Prostate gland (tissue), 2 donors: Measurements from ENCODE around the gene SLC6A12. TPM values are rescaled to one million over a fixed set of nuclear protein-coding genes. Genes with fewer than 3 reads are reported as not detected.

Source experiments
- DNase-seq: peaks from one replicate; pipeline ENCODE4 v3.0.0-alpha.2; 2019; ENCODE audit warnings: low spot score
- H3K27ac ChIP-seq, 2 donors: fragments of 200-600 bp; sonication (generic); 2 replicates each; pipeline ENCODE4 v1.5.1; 2017 to 2019
- H3K27me3 ChIP-seq: fragments of 200-600 bp; sonication (generic); replicated peaks from 2 replicates; pipeline ENCODE4 v1.5.1; 2019; ENCODE audit not compliant: insufficient read depth
- H3K36me3 ChIP-seq, 2 donors: fragments of 200-600 bp; sonication (generic); 1 replicate in 1 of 2; 2 replicates in 1 of 2; pipeline versions ENCODE4 v1.5.1 to v1.8.1; 2017 to 2019
- H3K4me1 ChIP-seq: fragments of 200-600 bp; sonication (generic); replicated peaks from 2 replicates; pipeline ENCODE4 v1.5.1; 2019
- H3K4me3 ChIP-seq, 2 donors: fragments of 200-600 bp; sonication (generic); 2 replicates each; pipeline ENCODE4 v1.5.1; 2017 to 2019
- H3K9me3 ChIP-seq: fragments of 200-600 bp; sonication (generic); 2 replicates; pipeline ENCODE4 v1.5.1; 2017
- CTCF ChIP-seq, 4 experiments: fragments of 200-600 bp in 2 of 4; fragments of 450-650 bp in 2 of 4; sonication (generic) in 2 of 4; IDR thresholded peaks; 1 replicate in 3 of 4; 2 replicates in 1 of 4; pipeline ENCODE4 v1.5.1; 2016 to 2019; ENCODE audit warnings: antibody characterized with exemption in 4 of 4, mild to moderate bottlenecking in 2 of 4, moderate library complexity in 2 of 4
- POLR2A ChIP-seq: fragments of 450-650 bp; IDR thresholded peaks from one replicate; pipeline ENCODE4 v1.6.1; 2016; ENCODE audit warnings: antibody characterized with exemption, mild to moderate bottlenecking
- POLR2AphosphoS5 ChIP-seq: sonication (generic); formaldehyde crosslinking; IDR thresholded peaks from one replicate; pipeline ENCODE4 v1.6.1; 2017; ENCODE audit warnings: antibody characterized with exemption
- WGBS: methylation state at CpG from one replicate; pipeline ENCODE4 v1.1.5; 2018; 5-methylcytosine and 5-hydroxymethylcytosine counted together
- intact Hi-C: fragments of 100-400 bp; cut with DNase I; formaldehyde crosslinking; loops from one replicate; pipeline ENCODE4 v1.14.2; 2022
- total RNA-seq, 2 donors: library from RNA; depleted of rRNA; stranded (reverse); fragments of >200 nt; gene quantifications; one replicate each; pipeline ENCODE4 v1.1.0, GENCODE V29; 2016

The SLC6A12 gene
- total RNA-seq, 2 donors from 2014 or later = 1.0 to 1.9 TPM

GRCh38 chr12:154058-154457, 59.9 kb downstream of the SLC6A12 start:
- Histone ChIP-seq H3K9me3 (no peaks in the 10 kb centered on the region), H3K4me1 (no peaks in the 10 kb centered on the region), H3K4me3 (no peak overlapping the region), H3K27ac (no peak overlapping the region), H3K36me3 (no peaks in the 10 kb centered on the region), H3K27me3 (no peaks in the 10 kb centered on the region)
- TF ChIP-seq CTCF (IDR thresholded peaks at IDR 0.05) = no peak
- no peak for TF ChIP-seq POLR2AphosphoS5
- no peak for TF ChIP-seq POLR2A
- intact Hi-C loops = no loop called here
- no peak for DNase-seq
- WGBS = 83% methylated on average over 12 of the region's 12 CpGs

- 24% methylated on average over 8 of the region's 11 CpGs for WGBS
- no peaks in the 10 kb centered on the region for H3K4me1 ChIP-seq
- H3K36me3 ChIP-seq = no peaks in the 10 kb centered on the region
- TF ChIP-seq CTCF (IDR thresholded peaks at IDR 0.05) = peak in 3 of 4 experiments; percentile 43 to 68 (median 48)
- TF ChIP-seq POLR2A = no peak
- TF ChIP-seq POLR2AphosphoS5 = no peak
- no peak overlapping the region for H3K4me3 ChIP-seq
- no peak overlapping the region for H3K27ac ChIP-seq
- no peaks in the 10 kb centered on the region for H3K9me3 ChIP-seq
- peak; percentile 35 for DNase-seq
- H3K27me3 ChIP-seq = no peaks in the 10 kb centered on the region
- intact Hi-C loops = no loop called here
These were observed 60.7 kb downstream of the SLC6A12 start for GRCh38 chr12:153080-153746.

- Histone ChIP-seq H3K9me3 (no peaks in the 10 kb centered on the region), H3K27me3 (no peaks in the 10 kb centered on the region), H3K27ac (no peak overlapping the region), H3K36me3 (no peaks in the 10 kb centered on the region), H3K4me1 (no peaks in the 10 kb centered on the region), H3K4me3 (no peak overlapping the region)
- DNase-seq = no peak
- intact Hi-C loops = no loop called here
- TF ChIP-seq POLR2AphosphoS5 (no peak), POLR2A (no peak), CTCF (IDR thresholded peaks at IDR 0.05) (no peak)
- 61% methylated on average over 3 of the region's 3 CpGs for WGBS
These were observed 61.5 kb downstream of the SLC6A12 start for GRCh38 chr12:152440-152839.

- H3K27ac ChIP-seq = no peak overlapping the region
- TF ChIP-seq POLR2AphosphoS5 (no peak), POLR2A (no peak), CTCF (IDR thresholded peaks at IDR 0.05) (no peak)
- H3K9me3 ChIP-seq = no peaks in the 10 kb centered on the region
- no peak overlapping the region for H3K4me3 ChIP-seq
- H3K4me1 ChIP-seq = no peaks in the 10 kb centered on the region
- no peak for DNase-seq
- intact Hi-C loops = no loop called here
- WGBS = 83% methylated on average over 5 of the region's 5 CpGs
- H3K27me3 ChIP-seq = no peaks in the 10 kb centered on the region
- H3K36me3 ChIP-seq = no peaks in the 10 kb centered on the region
These were observed 62.4 kb downstream of the SLC6A12 start for GRCh38 chr12:151579-151978.

- Histone ChIP-seq H3K36me3 (no peaks in the 10 kb centered on the region), H3K4me1 (no peaks in the 10 kb centered on the region), H3K4me3 (no peak overlapping the region), H3K27me3 (no peaks in the 10 kb centered on the region), H3K9me3 (no peaks in the 10 kb centered on the region), H3K27ac (no peak overlapping the region)
- DNase-seq = no peak
- WGBS = 54% methylated on average over 18 of the region's 18 CpGs
- intact Hi-C loops = no loop called here
- TF ChIP-seq POLR2AphosphoS5 (no peak), CTCF (IDR thresholded peaks at IDR 0.05) (no peak), POLR2A (no peak)
These were observed 65.1 kb downstream of the SLC6A12 start for GRCh38 chr12:148676-149416.
